Stimulated activated CD4-positive, alpha-beta T cell treated with anti-CD3 and anti-CD28 coated beads, TNF-alpha, amount 100 ng/mL, for 4 hours (primary cell): ENCODE measurements around the gene LFNG.
A peak's percentile ranks its signal among the peaks of the same experiment; 100 is the strongest.
"Not testable (repeated sequence)": the region's sequence is repeated elsewhere in the genome, so short reads cannot be mapped to it uniquely, and the experiment has no call there.

ENCODE experiments used
- DNase-seq, 3 experiments: peaks; one replicate each; pipeline ENCODE4 v3.0.0-alpha.2; 2020; ENCODE audit warnings: low read depth in 3 of 3

LFNG gene

GRCh38 chr7:2529161-2530070 lies 9.8 kb downstream of the LFNG start:
- no peak for DNase-seq

GRCh38 chr7:2530071-2530987 lies 10.8 kb downstream of the LFNG start:
- peak in 2 of 3 experiments; percentile 57 to 66 for DNase-seq

- DNase-seq, result not testable (repeated sequence)
Measured at GRCh38 chr7:2530994-2531795, 11.6 kb downstream of the LFNG start.

DNA sequence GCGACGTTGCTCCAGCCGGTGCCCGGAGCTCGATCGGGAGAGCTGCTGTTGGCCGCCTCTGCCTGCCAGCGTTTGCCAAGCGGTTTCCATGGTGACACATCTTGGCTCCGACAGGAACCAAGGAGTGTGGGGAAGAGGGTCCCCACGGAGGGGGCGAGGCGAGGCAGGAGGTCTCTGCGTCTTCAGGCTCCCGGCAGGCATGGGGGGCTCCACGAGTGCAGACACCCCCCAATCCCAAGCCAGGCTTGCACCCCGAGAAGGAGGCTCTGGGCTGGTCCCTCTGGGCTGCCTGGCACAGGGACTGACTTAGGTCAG lies 12.2 kb downstream of the LFNG start:
- not testable (repeated sequence) for DNase-seq

GRCh38 chr7:2532199-2532772 lies 12.7 kb downstream of the LFNG start:
- DNase-seq, result not testable (repeated sequence)

GRCh38 chr7:2532816-2533215 lies 13.2 kb downstream of the LFNG start:
- DNase-seq, result not testable (repeated sequence)

DNA sequence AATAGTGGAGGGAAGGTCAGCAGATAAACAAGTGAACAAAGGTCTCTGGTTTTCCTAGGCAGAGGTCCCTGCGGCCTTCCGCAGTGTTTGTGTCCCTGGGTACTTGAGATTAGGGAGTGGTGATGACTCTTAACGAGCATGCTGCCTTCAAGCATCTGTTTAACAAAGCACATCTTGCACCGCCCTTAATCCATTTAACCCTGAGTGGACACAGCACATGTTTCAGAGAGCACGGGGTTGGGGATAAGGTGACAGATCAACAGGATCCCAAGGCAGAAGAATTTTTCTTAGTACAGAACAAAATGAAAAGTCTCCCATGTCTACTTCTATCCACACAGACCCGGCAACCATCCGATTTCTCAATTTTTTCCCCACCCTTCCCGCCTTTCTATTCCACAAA lies 14.0 kb downstream of the LFNG start:
- not testable (repeated sequence) for DNase-seq

DNA sequence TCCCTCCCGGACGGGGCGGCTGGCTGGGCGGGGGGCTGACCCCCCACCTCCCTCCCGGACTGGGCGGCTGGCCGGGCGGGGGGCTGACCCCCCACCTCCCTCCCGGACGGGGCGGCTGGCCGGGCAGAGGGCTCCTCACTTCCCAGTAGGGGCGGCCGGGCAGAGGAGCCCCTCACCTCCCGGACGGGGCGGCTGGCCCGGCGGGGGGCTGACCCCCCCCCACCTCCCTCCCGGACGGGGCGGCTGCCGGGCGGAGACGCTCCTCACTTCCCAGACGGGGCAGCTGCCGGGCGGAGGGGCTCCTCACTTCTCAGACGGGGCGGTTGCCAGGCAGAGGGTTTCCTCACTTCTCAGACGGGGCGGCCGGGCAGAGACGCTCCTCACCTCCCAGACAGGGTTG lies 14.6 kb downstream of the LFNG start:
- not testable (repeated sequence) for DNase-seq

DNA sequence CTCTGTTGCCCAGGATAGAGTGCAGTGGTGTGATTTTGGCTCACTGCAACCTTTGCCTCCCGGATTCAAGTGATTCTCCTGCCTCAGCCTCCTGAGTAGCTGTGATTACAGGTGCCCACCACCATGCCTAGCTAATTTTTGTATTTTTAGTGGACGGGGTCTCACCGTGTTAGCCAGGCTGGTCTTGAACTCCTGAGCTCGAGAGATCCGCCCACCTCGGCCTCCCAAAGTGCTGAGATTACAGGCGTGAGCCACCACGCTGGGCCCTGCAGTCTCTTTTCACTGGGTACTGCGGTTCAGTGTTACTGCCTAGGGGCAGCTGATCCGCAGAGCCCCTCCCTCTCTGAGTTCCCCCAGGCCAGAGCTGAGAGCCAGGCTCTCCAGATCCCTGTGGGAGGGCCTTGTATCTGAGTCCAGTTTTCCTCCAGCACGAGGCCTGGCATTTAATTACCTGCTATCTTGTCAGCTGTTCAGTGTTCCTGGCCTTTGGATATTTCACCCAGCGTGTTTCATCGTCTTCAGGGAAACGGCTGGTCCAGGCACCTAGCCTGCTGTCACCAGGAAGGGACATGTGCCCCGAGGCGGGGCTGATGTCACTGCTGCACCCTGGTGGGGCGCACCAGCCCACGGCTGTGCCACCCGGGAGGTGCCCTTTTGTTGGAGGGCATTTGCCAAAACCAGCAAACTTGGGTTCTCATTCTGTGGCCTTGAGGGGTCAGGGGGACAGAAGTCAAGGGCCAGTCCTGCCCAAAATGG lies 16.5 kb downstream of the LFNG start:
- not testable (repeated sequence) for DNase-seq

DNA sequence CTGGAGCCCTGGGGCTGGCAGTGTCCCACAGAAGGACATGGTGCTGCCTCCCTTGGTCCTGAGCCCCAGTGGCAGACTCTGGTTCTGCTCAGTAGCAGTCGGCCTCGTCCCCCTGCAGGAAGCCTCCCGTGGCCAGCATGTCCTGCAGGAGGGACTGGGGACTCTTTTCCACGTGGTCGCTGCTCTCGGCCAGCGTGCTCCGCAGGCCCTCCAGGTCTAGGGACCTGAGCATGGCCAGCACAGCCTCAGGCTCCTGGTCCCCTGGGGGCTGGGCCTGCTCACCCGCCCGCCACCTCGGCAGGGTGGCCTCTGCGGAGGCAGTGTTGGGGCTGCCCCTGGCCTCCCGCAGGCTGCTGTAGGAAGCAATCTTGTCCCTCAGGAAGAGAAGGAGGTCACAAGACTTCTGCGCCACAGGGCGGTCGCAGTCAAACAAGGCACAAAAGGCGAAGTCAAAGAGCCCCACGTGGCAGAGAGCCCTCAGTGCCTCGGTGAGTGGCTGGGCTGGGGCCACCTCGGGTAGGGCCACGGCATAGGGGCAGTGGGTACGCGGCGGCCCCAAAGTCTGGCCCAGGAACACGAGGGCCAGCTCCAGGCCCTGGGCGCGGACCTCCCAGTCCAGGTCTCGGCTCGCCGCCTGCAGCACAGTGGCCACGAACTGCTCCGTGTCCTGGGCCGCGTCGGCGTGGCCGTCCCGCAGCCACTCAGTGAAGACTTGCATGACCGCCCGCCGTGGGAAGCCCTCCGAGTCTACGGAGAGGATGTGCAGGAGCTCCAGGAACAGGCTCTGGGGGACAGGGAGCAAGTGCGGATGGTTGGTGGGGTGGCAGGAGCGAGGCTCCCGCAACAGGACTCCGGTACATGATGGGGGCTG lies 18.6 kb downstream of the LFNG start:
- DNase-seq, result no peak

GRCh38 chr7:2539031-2539911 lies 19.7 kb downstream of the LFNG start:
- no peak for DNase-seq

- DNase-seq, result no peak
Measured at GRCh38 chr7:2540133-2540532, 20.6 kb downstream of the LFNG start.

GRCh38 chr7:2540641-2541051 lies 21.1 kb downstream of the LFNG start:
- DNase-seq, result no peak

- no peak for DNase-seq
Measured at GRCh38 chr7:2541291-2542010, 21.9 kb downstream of the LFNG start.

DNA sequence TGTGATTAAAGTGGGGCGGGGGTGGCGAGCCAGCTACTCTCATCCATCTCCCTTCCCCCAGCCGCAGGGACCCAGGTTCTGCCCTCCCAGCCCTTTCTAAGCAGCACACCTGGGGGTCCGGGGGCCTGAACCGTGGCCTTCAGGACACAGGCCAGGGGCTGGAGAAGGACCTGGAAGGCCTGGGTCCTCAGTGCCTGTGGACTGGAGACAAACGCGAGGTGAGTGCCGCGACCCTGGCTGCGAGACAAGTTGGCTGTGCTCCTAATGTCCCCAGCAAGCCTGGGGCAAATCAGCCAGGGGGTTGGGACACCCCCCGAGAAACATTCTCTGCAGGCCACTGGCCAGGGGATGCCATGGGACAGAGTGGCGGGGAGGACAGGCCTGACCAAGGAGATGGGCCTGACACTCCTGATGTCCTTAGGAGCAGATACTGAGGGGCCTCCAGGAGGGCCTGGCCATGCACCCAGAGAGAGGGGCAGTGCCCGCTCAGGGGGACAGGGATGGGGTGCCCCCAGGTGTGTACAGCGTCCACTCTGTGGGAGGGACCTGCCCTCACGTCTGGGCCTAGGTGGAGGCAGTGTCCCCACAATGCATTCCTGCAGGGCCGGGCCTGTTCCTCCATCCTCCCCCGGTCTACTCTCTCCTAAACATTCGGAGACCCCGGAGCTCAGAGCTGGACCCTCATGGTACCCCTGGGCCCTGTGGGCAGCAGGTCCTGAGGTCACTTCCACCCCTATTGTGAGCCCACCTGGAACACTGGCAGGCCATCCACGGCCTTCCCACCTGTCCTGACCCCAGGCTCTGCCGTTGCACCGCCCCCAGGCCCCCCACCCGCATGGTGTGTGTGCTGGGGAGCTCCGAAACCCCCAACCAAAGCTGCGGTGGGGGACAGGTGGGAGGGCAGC lies 22.7 kb downstream of the LFNG start:
- no peak for DNase-seq

DNA sequence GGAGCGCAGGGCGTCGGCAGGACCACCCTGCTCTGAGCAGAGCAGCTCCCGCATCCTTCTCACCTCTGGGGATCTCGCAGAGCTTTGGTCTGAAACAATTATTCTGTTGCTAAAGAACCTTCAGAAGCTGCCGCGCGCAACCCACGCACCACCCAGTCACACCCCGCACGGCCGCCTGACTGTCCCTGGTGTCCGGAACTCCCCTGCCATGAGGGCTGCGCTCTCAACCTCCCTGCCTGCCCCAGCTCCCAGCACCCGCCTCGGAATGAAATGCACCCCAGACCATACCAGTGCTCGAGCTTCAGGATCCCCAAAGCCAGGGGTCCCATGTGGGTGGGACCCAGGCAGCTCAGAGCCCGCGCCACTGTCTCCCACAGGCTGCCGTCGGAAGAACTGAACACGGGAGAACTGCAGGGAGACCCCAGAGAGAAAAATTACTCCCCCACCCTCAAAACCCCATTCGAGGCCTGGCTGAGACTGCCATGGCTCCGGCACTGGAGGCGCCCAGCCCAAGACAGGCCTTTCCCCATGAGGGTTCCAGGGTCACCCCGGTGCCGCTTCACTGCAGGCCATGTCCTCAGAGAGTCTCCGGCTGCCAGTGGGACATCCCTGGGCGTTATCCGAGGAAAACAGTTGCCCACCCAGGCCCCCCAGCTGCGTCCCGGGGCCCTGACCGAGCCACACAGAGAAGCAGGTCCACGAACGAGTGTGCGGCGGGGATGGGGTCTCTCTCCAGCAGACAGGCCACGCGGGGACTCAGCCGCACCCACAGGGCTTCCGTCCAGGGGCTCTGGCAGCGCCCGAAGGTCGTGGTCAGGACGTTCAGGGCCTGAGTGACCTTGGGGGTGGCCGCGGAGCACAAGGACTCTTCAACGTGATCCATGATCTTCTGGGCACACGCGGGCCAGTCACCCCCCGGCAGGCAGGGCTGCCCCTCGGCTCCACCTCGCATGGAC lies 23.6 kb downstream of the LFNG start:
- no peak for DNase-seq
